Panc1 (cell line): Measurements from ENCODE around the gene SPDYE5.

Experiments
- CTCF ChIP-seq: fragments of 450-650 bp; IDR thresholded peaks from 2 replicates; pipeline ENCODE4 v1.5.1; 2017; ENCODE audit warnings: mild to moderate bottlenecking
- POLR2AphosphoS5 ChIP-seq: IDR thresholded peaks from 2 replicates; pipeline ENCODE4 v1.6.1; 2012; ENCODE audit warnings: mild to moderate bottlenecking, low read depth, low read length, moderate library complexity
- REST ChIP-seq, 2 experiments: IDR thresholded peaks; 2 replicates each; pipeline ENCODE4 v1.6.1; 2011 to 2012; ENCODE audit warnings: low read depth in 2 of 2, control low read depth in 1 of 2, low read length in 1 of 2, mild to moderate bottlenecking in 1 of 2, moderate library complexity in 1 of 2; ENCODE audit not compliant: insufficient read depth in 1 of 2
- SIN3A ChIP-seq: IDR thresholded peaks from 2 replicates; pipeline ENCODE4 v1.6.1; 2012; ENCODE audit warnings: low read depth, mild to moderate bottlenecking, low read length, moderate library complexity, borderline replicate concordance; ENCODE audit not compliant: insufficient read depth
- TCF7L2 ChIP-seq: IDR thresholded peaks from 2 replicates; pipeline ENCODE4 v1.6.1; 2011; ENCODE audit warnings: mild to moderate bottlenecking, low read depth, low read length, inconsistent platforms

DNA sequence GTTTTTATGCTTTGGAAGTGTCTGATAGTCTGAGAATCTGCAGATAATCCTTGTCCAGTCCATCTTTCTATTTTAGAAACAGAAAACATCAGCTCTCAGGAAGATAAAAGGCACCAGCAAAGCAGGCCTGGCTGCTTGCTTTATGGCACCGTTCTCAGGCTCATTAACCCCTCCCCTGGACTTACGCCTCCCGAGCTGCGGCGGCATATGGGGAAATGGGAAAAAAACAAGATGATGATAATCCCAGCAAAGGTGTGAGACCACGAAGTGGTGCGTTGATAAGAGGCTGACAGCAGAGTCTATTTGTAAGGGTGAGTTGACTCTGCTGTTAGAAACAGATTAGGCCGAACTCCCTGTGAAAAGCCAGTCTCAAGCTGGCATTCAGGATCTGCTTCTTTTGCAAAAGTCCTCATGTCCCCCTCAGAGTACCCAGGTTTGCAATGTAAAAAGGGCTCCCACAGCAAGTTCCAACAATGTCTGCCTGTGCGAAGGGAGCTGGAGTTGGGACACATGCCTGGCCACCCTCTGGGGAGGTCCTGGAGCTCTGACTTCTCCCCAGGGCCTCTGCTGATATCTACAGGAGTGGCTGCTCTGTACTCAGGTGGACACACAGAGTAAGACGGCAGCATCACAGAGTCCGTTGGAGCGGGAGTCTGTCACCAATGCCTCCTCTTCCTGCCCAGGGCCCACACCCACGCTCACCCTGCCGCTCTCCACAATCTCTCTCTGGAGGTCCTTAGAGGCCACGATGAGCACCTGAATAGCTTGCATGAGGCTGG is 54.3 kb downstream of the SPDYE5 start:
- TF ChIP-seq CTCF (no peak), REST (IDR thresholded peaks at IDR 0.05; ENCODE audit: insufficient read depth in 1 of 2, low read depth in 2 of 2, low read length in 1 of 2) (no peak), POLR2AphosphoS5 (no peak), TCF7L2 (no peak), SIN3A (no peak)
